SKM-1 treated with dmso at 0.1 percent for 144 hours (cell line): ENCODE data around the gene SNAP29.
"Not testable (repeated sequence)": the region's sequence is repeated elsewhere in the genome, so short reads cannot be mapped to it uniquely, and the experiment has no call there.

Source experiments
- DNase-seq: peaks from one replicate; lab custom pipeline; 2025; ENCODE audit not compliant: unreplicated experiment; lab: John Stamatoyannopoulos, UW

Gene SNAP29

DNA sequence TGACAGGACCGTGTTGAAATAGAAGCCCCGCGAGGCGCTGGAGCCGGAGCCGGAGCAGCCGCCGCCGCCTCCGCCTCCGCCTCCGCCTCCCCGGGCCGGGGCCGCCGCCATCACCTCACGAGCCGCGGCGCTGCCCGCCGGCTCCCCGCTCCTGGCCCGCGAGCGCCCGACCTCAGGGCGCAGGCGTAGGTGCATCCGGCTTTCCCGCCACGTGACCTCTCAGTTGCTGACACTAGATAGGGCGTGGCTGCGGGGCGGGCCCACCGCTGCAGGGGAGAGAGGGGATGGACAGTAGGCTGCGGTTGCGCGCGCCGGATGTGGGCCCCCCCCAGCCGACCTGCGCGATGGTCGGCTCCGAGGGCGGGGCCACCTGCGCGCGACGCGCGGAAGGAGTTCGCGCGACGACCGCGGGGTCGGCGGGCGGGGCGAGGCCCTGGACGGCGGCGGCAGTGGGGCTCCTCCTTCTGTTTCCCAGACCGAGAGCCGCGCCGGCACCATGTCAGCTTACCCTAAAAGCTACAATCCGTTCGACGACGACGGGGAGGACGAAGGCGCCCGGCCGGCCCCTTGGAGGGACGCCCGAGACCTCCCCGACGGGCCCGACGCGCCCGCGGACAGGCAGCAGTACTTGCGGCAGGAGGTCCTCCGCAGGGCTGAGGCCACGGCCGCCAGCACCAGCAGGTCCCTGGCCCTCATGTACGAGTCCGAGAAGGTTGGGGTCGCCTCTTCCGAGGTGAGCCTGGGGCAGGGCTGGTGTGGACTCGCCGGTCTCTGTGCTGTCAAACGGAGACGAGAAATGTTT, at the start of gene SNAP29, which contains the start of gene PI4KA:
Gene SNAP29 (plus strand): TSS at position 393 of the 802 bp plus-strand sequence. CDS start 104 bp downstream, at position 497.
Gene PI4KA (minus strand): TSS at position 197 of the 802 bp plus-strand sequence. CDS start 86 bp downstream, at position 111.
- peak; percentile 97 for DNase-seq

DNA sequence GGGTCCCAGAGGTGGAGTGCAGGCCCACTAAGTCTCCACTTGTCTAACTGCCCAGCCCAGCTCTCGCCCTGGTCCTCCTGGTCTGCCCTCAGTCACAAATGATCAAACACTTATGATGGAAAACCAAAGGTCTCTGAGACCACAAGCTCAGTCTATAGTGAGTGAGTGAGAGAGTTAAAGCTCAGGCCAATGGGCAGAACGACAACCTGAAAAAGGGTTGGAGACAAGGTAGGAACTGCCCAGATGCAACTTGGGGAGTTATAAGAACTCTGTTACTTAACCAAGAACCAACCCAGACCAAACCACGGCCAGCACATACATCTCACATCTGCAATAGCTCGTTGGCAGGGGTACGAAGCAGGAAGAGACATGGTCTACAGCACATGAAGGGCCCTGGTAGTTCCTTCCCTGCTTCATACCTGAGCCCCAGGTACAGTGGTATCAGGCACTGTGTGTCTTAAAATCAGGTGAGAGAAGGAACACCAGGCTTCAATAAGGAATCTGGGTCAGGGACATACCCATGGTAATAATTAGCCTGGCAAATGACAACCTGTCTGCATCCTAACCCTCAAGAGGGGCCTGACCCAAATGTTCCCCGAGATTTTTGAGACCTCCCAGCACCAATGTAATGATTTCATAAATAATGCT, 49.1 kb upstream of the SNAP29 start:
- DNase-seq, result no peak

- DNase-seq, result no peak
Measured at GRCh38 chr22:20810645-20811044, 48.2 kb upstream of the SNAP29 start.

DNA sequence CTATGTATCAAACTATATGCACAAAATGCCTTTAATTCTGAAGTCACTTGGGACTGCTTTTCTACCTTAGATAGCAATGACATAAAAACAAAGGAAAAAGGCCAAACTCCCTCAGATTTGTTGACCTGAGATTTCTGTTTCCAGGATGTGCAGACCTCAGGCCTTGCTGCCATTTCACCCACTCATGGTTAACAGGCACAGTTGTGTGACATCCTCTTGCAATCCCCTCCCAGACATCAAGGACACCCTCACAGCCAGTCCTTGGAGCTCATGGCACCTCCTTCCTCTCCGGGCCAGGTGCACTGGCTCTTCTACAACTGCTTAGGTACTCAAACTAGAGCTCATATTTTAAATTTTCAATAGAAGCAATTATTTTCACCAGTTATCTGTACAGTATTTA, 47.6 kb upstream of the SNAP29 start:
- no peak for DNase-seq

DNA sequence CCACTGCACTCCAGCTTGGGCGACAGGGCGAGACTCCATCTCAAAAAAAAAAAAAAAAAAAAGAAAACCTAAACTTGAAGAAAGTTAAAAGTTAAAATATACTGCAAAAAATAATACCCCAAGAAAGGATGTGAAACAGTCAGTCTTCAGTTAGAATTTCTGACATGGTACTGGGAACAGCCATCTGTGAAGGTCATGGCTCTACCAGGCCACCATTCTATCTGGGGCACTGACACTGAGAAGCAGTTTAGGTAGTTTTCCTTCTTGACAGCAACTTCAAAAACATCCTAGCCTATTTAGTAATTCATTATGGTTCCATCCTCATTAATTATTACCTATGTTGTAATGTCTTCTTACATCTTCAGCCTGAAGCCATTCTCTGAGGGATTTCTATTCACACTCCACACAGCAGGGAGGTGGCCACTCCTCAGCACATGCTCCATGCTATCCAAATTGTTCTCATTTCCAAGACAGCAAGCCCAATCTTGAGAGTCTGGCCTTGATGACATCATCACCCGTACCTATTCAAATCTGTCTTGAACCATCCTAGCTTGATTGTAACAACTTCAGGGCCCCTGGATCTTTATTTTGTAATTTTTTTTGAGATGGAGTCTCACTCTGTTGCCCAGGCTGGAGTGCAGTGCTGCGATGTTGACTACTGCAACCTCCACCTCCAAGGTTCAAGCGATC, 46.7 kb upstream of the SNAP29 start:
- DNase-seq, result no peak

- no peak for DNase-seq
Measured at GRCh38 chr22:20813056-20813455, 45.8 kb upstream of the SNAP29 start.

GRCh38 chr22:20814221-20814808, 44.5 kb upstream of the SNAP29 start:
- no peak for DNase-seq

DNA sequence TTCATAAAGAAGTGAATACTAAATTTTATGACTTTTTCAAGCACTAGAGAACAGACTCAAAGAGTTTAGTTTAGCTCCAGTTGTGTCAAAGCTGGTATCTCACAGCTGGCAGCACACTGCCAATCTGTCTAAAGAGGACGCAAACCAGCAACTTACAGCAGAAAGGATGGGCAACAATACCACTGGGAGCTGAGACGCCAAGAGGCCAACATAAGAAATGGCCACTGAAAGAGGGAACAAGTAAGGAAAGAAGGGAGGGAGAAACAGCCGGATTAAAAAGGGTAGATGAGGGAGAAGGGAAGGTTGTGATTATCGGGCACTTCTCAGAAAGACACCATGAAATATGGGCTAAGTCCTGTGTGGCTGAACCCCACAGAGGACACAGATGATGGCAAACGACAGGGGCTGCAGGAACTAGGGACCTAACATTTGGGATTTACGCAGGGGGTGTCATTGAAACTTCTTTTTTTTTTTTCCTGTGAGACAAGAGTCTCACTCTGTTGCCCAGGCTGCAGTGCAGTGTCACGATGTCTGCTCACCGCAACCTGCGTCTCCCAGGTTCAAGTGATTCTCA, 43.2 kb upstream of the SNAP29 start:
- no peak for DNase-seq

DNA sequence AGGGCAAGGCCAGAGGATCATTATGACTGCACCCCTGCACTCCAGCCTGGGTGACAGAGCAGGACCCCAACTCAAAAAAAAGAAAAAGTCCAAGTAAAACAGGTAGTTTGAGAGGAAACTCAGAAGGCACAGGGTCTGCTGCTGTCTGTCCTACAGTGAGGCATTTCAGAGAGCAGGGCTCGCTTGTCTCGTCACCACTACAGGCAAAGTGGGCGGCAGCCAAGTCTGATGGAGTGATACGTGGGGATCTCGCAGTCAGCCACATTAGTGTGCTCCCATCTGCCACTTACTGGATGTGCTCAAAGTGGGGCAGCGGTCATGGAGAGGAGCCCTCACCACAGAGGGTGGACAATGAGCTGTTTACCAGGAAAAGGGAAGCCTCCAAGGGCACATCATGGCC, 42.2 kb upstream of the SNAP29 start:
- no peak for DNase-seq

GRCh38 chr22:20818471-20818870, 40.3 kb upstream of the SNAP29 start:
- no peak for DNase-seq

DNA sequence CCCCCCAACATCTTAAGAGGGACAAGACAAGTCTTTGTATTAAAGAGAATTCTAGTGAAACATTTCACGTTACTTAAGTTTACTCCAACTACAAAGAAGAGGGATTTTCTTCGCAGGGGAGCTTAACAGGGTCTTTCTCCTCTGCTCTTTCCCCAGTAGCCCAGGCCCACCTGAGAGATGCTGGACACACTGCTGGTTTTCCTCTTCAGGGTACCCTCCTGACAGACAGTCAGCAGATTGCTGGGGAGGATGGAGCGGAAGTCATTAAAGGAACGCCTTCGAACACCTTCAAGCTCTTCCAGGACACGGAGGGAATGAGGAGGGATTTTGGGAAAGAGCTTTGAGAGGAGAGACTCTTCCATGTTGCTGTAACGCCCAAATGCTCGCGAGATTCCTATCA, 39.3 kb upstream of the SNAP29 start:
- no peak for DNase-seq

- not testable (repeated sequence) for DNase-seq
Measured at GRCh38 chr22:20821717-20822239, 37.0 kb upstream of the SNAP29 start.

DNA sequence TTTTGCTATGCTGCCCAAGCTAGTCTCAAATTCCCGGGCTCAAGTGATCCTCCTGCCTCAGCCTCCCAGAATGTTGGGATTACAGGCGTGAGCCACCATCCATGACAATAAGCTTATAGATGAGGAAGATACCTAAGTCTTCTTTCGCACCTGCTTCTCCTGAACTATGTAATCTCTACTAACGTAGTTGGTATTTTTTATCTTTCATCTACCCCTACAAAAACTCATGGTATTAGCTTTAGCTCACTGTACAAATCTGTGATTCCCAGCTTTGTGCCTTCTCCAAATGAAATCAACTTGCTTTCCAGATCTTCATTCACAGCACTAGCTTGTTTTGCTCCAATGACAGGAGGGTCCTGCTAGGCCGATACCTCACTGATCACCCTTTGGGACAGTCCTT, 36.6 kb upstream of the SNAP29 start:
- DNase-seq, result no peak

GRCh38 chr22:20823264-20823663, 35.5 kb upstream of the SNAP29 start:
- no peak for DNase-seq

GRCh38 chr22:20825216-20825615, 33.6 kb upstream of the SNAP29 start:
- not testable (repeated sequence) for DNase-seq

- DNase-seq, result no peak
Measured at GRCh38 chr22:20825624-20826023, 33.2 kb upstream of the SNAP29 start.

- DNase-seq, result not testable (repeated sequence)
Measured at GRCh38 chr22:20826373-20827152, 32.2 kb upstream of the SNAP29 start.

DNA sequence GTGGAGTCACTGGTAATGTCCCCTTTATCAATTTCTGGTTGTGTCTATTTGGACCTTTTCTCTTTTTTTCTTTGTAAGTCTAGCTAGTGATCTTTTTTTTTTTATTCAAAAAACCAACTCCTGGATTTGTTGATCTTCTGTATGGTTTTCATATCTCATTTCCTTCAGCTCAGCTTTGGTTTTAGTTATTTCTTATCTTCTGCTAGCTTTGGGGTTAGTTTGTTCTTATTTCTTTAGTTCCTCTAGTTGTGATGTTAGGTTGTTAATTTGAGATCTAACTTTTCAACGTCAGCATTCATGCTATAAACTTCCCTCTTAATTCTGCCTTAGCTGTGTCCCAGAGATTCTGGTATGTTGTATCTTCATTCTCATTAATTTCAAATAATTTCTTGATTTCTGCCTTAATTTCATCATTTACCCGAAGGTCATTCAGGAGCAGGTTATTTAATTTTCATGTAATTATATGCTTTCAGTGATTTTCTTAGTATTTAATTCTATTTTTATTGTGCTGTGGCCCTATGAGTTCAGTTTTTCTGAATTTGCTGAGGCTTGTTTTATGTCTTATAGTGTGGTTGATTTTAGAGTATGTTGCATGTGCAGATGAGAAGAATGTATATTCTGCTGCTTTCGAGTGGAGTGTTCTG, 29.2 kb upstream of the SNAP29 start:
- no peak for DNase-seq

- no peak for DNase-seq
Measured at GRCh38 chr22:20833225-20833665, 25.6 kb upstream of the SNAP29 start.
